Subcutaneous adipose tissue (tissue), 4 donors: ENCODE data around the gene MCTP2. TPM values are rescaled to one million over a fixed set of nuclear protein-coding genes. Genes with fewer than 3 reads are reported as not detected.

Experiments
- CTCF ChIP-seq: fragments of 450-650 bp; IDR thresholded peaks from one replicate; pipeline ENCODE4 v1.5.1; 2016; ENCODE audit warnings: low read depth, mild to moderate bottlenecking, control low read depth, antibody characterized with exemption, moderate library complexity
- total RNA-seq, 4 donors: library from RNA; depleted of rRNA; stranded (reverse); fragments of >200 nt; gene quantifications; one replicate each; pipeline ENCODE4 v1.1.0, GENCODE V29; 2016

The MCTP2 gene
- total RNA-seq, 4 donors from 2014 or later: 2.6 to 5.5 (median 4.6) TPM

- no peak for TF ChIP-seq CTCF
Measured at GRCh38 chr15:94456226-94456625, 224.9 kb downstream of the MCTP2 start.

DNA sequence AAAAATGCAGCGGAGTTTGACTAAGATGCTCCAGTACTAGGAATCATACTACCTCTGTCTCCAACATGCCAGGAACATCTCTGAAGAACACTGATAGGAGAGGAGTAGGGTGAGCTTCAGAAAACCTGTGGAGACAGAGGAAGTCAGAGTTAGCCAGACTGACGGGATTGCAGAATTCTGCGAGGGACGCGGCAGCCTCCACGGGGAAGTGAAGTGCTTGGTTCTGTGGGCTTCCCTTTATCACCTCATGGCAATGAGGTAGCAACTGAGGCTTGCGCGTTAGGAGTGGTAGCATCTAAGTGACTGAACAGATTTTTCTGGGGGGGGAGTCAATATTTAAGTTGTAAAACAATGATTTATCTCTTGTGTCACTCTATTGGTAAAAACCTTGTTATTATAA lies 226.3 kb downstream of the MCTP2 start:
- no peak for TF ChIP-seq CTCF

GRCh38 chr15:94460624-94461023 lies 229.3 kb downstream of the MCTP2 start:
- TF ChIP-seq CTCF: no peak

DNA sequence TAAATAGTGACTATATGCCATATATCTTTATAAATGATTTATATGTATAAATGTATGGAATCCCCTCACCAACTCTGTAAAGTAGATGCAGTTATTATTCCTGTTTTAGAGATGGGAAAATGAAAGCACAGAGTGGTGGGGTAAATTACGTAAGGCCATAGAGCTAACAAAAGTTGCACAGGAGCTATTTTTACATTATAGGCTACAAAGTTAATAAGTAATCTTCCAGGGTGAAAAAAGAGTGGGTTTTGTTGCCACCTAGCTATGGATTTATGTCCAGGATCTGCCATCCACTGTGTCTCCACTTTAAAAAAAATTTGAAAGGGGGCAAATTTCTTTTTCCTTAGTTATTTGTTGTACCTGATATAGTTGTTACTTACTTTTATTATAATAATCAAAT lies 235.7 kb downstream of the MCTP2 start:
- no peak for TF ChIP-seq CTCF

GRCh38 chr15:94470492-94470891 lies 239.1 kb downstream of the MCTP2 start:
- no peak for TF ChIP-seq CTCF

DNA sequence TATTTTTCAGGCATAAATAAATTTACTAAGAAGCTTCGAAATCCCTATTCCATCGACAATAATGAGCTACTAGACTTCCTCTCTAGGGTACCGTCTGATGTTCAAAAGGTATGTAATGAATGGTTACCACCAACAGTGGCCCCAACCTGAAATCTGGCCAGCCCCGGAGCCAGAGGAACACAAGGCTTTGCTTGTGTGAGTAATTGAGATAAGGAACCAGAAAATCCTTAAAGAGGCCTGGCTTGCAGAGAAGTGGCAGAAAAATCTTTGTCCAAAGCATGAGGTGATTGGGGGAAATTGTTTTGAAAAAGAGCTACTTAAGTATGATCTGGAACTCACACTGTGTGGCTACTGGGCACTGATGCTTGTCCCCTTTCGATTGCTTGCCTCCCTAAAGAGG lies 245.3 kb downstream of the MCTP2 start:
- no peak for TF ChIP-seq CTCF

DNA sequence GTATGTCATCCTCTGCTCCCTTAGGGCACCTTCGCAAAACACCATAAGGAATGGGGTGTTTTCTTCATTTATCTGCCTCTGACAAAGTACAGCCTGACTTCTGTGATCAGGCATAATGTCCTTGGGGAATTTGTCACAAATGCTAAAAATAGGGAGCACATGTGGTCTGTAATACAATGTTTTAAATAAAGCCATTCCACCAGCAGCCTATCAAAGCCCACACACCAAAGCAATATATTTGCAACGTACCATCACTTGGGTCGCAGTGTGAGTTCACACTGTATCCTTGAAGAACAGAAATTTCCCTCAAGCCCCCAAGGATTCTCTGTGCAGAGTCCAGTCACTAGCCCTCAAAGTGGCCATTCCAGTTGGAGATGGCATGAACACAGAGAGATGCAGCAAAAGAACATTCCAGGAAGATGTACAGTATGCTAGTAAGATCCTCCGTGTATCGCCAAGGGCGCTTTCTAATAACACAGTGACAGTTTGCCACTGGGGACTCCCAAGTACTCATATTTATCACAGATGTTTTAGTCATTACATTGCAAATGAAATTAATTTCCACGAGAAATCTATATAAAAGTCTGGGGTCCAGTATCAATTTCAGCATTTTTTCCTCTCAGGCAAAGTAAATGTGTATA lies 246.7 kb downstream of the MCTP2 start:
- TF ChIP-seq CTCF: no peak
